Lower lobe of right lung (tissue), 2 donors: ENCODE results near the gene THSD4. TPM values are rescaled to one million over a fixed set of nuclear protein-coding genes. Genes with fewer than 3 reads are reported as not detected.

Experiments used
- ATAC-seq, 2 donors: fragments of 200-7000 bp; cut with Tn5 transposase; one replicate each; pipeline ENCODE4 v1.9.1; 2020 to 2022; ENCODE audit warnings: mild to moderate bottlenecking in 2 of 2, moderate library complexity in 2 of 2
- DNase-seq: peaks from one replicate; pipeline ENCODE4 v3.0.0-alpha.2; 2020
- H3K27ac ChIP-seq: fragments of 200-600 bp; one replicate; pipeline ENCODE4 v1.8.0; 2022
- H3K27me3 ChIP-seq: fragments of 200-600 bp; one replicate; pipeline ENCODE4 v1.8.0; 2022; ENCODE audit warnings: low read depth
- H3K36me3 ChIP-seq: fragments of 200-600 bp; one replicate; pipeline ENCODE4 v1.8.0; 2022; ENCODE audit warnings: mild to moderate bottlenecking
- H3K4me1 ChIP-seq: fragments of 200-600 bp; one replicate; pipeline ENCODE4 v1.8.0; 2022
- H3K4me3 ChIP-seq: fragments of 200-600 bp; one replicate; pipeline ENCODE4 v1.8.0; 2022; ENCODE audit warnings: mild to moderate bottlenecking
- H3K9me3 ChIP-seq: fragments of 200-600 bp; one replicate; pipeline ENCODE4 v1.8.0; 2022
- intact Hi-C: fragments of 100-400 bp; cut with DNase I; formaldehyde crosslinking; loops from one replicate; pipeline ENCODE4 v1.11.0; 2022
- total RNA-seq: library from RNA; stranded (reverse); fragmentation: NEBNext Ultra II Directional; extraction: Animal tissue kit (Norgen Biotek cat#: 25700); gene quantifications from one replicate; pipeline ENCODE4 v1.2.1, GENCODE V29; 2021
- TF ChIP-seq, protein P1 (sequence below): fragments of 200-600 bp; IDR thresholded peaks from one replicate; pipeline ENCODE4 v1.8.0; 2022; ENCODE audit warnings: antibody characterized with exemption, mild to moderate bottlenecking
- donor health status: DM: no; HTN: yes; CAD: no; lungs with severe emphysema.

THSD4 gene
- total RNA-seq, 1 donor from 2014 or later: 18.2 TPM

DNA sequence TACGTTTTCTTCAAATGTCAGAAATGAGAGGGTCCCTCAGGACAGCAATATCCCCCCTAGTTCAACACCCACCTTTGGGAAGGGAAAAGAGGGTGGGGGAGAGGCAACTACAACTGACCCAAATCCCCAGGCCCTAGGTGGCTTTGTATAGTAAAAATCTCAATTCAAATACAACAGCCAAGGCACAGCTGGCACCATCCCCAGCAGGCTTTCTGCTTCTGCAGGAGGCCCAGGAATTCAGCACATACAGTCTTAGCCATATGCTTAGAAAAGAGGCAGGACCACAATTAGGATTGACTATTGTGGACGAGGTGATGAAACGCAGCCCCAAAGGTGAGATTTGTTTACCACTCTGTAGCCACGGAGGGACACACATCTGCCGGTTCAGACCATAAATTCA is 710.9 kb downstream of the THSD4 start:
- TF ChIP-seq, protein P1, sequence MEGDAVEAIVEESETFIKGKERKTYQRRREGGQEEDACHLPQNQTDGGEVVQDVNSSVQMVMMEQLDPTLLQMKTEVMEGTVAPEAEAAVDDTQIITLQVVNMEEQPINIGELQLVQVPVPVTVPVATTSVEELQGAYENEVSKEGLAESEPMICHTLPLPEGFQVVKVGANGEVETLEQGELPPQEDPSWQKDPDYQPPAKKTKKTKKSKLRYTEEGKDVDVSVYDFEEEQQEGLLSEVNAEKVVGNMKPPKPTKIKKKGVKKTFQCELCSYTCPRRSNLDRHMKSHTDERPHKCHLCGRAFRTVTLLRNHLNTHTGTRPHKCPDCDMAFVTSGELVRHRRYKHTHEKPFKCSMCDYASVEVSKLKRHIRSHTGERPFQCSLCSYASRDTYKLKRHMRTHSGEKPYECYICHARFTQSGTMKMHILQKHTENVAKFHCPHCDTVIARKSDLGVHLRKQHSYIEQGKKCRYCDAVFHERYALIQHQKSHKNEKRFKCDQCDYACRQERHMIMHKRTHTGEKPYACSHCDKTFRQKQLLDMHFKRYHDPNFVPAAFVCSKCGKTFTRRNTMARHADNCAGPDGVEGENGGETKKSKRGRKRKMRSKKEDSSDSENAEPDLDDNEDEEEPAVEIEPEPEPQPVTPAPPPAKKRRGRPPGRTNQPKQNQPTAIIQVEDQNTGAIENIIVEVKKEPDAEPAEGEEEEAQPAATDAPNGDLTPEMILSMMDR: no peak
- Histone ChIP-seq H3K36me3 (peaks cover 61% of the 10 kb centered on the region), H3K9me3 (peaks cover 27% of the 10 kb centered on the region), H3K27me3 (no peaks in the 10 kb centered on the region), H3K4me1 (no peaks in the 10 kb centered on the region), H3K4me3 (no peak overlapping the region), H3K27ac (no peak overlapping the region)
- DNase-seq (no peak), ATAC-seq (no peak)
- intact Hi-C loops: no loop called here

DNA sequence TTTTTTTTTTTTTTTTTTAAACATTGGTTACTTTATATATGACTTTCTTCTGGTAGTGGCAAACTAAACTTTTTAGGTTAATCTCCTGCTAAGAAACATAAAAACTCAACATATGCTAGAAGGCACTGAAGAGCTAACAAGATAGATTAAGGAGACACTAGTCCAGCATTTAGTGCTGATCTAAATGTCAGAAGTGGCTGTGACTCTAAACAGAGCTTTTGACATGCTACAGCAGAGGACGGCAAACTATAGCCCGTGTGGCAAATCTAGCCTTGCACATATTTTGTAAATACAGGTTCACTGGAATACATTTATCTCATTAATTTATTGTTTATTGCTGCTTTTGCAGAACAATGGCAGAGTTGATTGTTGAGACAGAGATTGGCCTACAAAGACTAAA is 715.7 kb downstream of the THSD4 start:
- H3K4me1 ChIP-seq: no peaks in the 10 kb centered on the region
- intact Hi-C loops: no loop called here
- DNase-seq: no peak
- no peak overlapping the region for H3K27ac ChIP-seq
- no peaks in the 10 kb centered on the region for H3K27me3 ChIP-seq
- ATAC-seq: no peak
- H3K9me3 ChIP-seq: no peaks in the 10 kb centered on the region
- TF ChIP-seq, protein P1: no peak
- no peak overlapping the region for H3K4me3 ChIP-seq
- H3K36me3 ChIP-seq: peaks cover 46% of the 10 kb centered on the region

Other genes starting within 250 kb of the THSD4 start
- gene THAP10, start 223.0 kb upstream of the THSD4 start, total RNA-seq: 2.4 TPM
- gene LRRC49, start 222.6 kb upstream of the THSD4 start, total RNA-seq: 7.3 TPM